Measurements from ENCODE around the gene UGT1A3. TPM values are rescaled to one million over a fixed set of nuclear protein-coding genes. Genes with fewer than 3 reads are reported as not detected.

Gene UGT1A3
- total and polyA plus RNA-seq, 3 donors from 2014 or later: not detected

GRCh38 chr2:233807215-233807865, 78.5 kb downstream of the UGT1A3 start:
- WGBS, 2 donors: 78 to 85% methylated on average over 10 to 12 of the region's 12 CpGs
- no peaks in the 10 kb centered on the region for H3K36me3 ChIP-seq (ENCODE audit: low read depth, missing control alignments)
- H3K9me3 ChIP-seq: no peaks in the 10 kb centered on the region
- intact Hi-C loops (cut with DNase I; ENCODE audit: low total_unique reads): no loop called here
- H3K27ac ChIP-seq: no peak overlapping the region
- no peaks in the 10 kb centered on the region for H3K4me1 ChIP-seq
- peak; percentile 6 for DNase-seq
- no peaks in the 10 kb centered on the region for H3K27me3 ChIP-seq
- TF ChIP-seq CTCF (IDR thresholded peaks at IDR 0.05) (no peak), POLR2A (IDR thresholded peaks at IDR 0.05) (no peak)
- H3K4me3 ChIP-seq: no peak overlapping the region

GRCh38 chr2:233807966-233808935, 79.4 kb downstream of the UGT1A3 start:
- H3K27ac ChIP-seq: no peak overlapping the region
- peak; percentile 6 for DNase-seq
- TF ChIP-seq CTCF (IDR thresholded peaks at IDR 0.05) (no peak), POLR2A (IDR thresholded peaks at IDR 0.05) (no peak)
- no peaks in the 10 kb centered on the region for H3K9me3 ChIP-seq
- 66 to 78% methylated on average over 3 to 10 of the region's 10 CpGs for WGBS, 2 donors
- intact Hi-C loops (cut with DNase I; ENCODE audit: low total_unique reads): no loop called here
- H3K27me3 ChIP-seq: no peaks in the 10 kb centered on the region
- no peaks in the 10 kb centered on the region for H3K36me3 ChIP-seq (ENCODE audit: low read depth, missing control alignments)
- no peak overlapping the region for H3K4me3 ChIP-seq
- H3K4me1 ChIP-seq: no peaks in the 10 kb centered on the region

- Histone ChIP-seq H3K27ac (no peak overlapping the region), H3K4me1 (no peaks in the 10 kb centered on the region), H3K4me3 (no peak overlapping the region), H3K27me3 (no peaks in the 10 kb centered on the region), H3K9me3 (no peaks in the 10 kb centered on the region), H3K36me3 (ENCODE audit: low read depth, missing control alignments) (no peaks in the 10 kb centered on the region)
- 83 to 84% methylated on average over 4 to 6 of the region's 6 CpGs for WGBS, 2 donors
- no peak for DNase-seq
- TF ChIP-seq CTCF (IDR thresholded peaks at IDR 0.05) (no peak), POLR2A (IDR thresholded peaks at IDR 0.05) (no peak)
- intact Hi-C loops (cut with DNase I; ENCODE audit: low total_unique reads): no loop called here
Observed at GRCh38 chr2:233810385-233810784, 81.5 kb downstream of the UGT1A3 start.

GRCh38 chr2:233811087-233811486, 82.2 kb downstream of the UGT1A3 start:
- WGBS, 2 donors: 74 to 76% methylated on average over 4 of the region's 4 CpGs
- DNase-seq: no peak
- Histone ChIP-seq H3K4me1 (no peaks in the 10 kb centered on the region), H3K36me3 (ENCODE audit: low read depth, missing control alignments) (no peaks in the 10 kb centered on the region), H3K9me3 (no peaks in the 10 kb centered on the region), H3K4me3 (no peak overlapping the region), H3K27ac (no peak overlapping the region), H3K27me3 (no peaks in the 10 kb centered on the region)
- intact Hi-C loops (cut with DNase I; ENCODE audit: low total_unique reads): no loop called here
- no peak for TF ChIP-seq POLR2A (IDR thresholded peaks at IDR 0.05)
- TF ChIP-seq CTCF (IDR thresholded peaks at IDR 0.05): no peak
